GM15510 (cell line): ENCODE results near the gene HSD17B1.

Source experiments
- POLR2A ChIP-seq: IDR thresholded peaks from 3 replicates; pipeline ENCODE4 v1.6.1; 2011; ENCODE audit warnings: borderline replicate concordance; ENCODE audit not compliant: insufficient read length; ENCODE audit errors: extremely low read depth

HSD17B1 gene

GRCh38 chr17:42554250-42555121, 1.8 kb downstream of the HSD17B1 start:
- TF ChIP-seq POLR2A = peak; percentile 85

GRCh38 chr17:42555122-42555622, 2.4 kb downstream of the HSD17B1 start:
- no peak for TF ChIP-seq POLR2A

- TF ChIP-seq POLR2A = no peak
These were observed 6.4 kb downstream of the HSD17B1 start for GRCh38 chr17:42559075-42559474.

GRCh38 chr17:42560246-42560645, 7.5 kb downstream of the HSD17B1 start:
- TF ChIP-seq POLR2A = no peak

- peak; percentile 81 for TF ChIP-seq POLR2A
These were observed 9.2 kb downstream of the HSD17B1 start, which contains the start of gene COASY for GRCh38 chr17:42561897-42562387. TSS of gene COASY (plus strand) at chr17:42562148. CDS start at chr17:42562623, 475 bp downstream.

GRCh38 chr17:42562388-42563142, 9.8 kb downstream of the HSD17B1 start:
- no peak for TF ChIP-seq POLR2A

- no peak for TF ChIP-seq POLR2A
These were observed 10.4 kb downstream of the HSD17B1 start for GRCh38 chr17:42563143-42563509.

GRCh38 chr17:42563543-42563942, 10.8 kb downstream of the HSD17B1 start:
- TF ChIP-seq POLR2A = no peak

- no peak for TF ChIP-seq POLR2A
These were observed 11.2 kb downstream of the HSD17B1 start for GRCh38 chr17:42563950-42564349.

- no peak for TF ChIP-seq POLR2A
These were observed 12.2 kb downstream of the HSD17B1 start for GRCh38 chr17:42564815-42565522.

GRCh38 chr17:42565523-42566214, 12.9 kb downstream of the HSD17B1 start:
- no peak for TF ChIP-seq POLR2A

- TF ChIP-seq POLR2A = no peak
These were observed 13.6 kb downstream of the HSD17B1 start for GRCh38 chr17:42566215-42566882.

GRCh38 chr17:42566883-42567573, 14.3 kb downstream of the HSD17B1 start, which contains the start of gene MLX:
TSS of gene MLX (plus strand) at chr17:42567100. CDS start at chr17:42567125, 25 bp downstream.
- peak; percentile 74 for TF ChIP-seq POLR2A
